Fibroblast of peridontal ligament (primary cell): ENCODE results near the gene SLC25A29.
"Not testable (repeated sequence)": the region's sequence is repeated elsewhere in the genome, so short reads cannot be mapped to it uniquely, and the experiment has no call there.

Experiments used
- DNase-seq: peaks from one replicate; pipeline ENCODE4 v3.0.0-alpha.2; 2010; ENCODE audit errors: extremely low read depth

The SLC25A29 gene

DNA sequence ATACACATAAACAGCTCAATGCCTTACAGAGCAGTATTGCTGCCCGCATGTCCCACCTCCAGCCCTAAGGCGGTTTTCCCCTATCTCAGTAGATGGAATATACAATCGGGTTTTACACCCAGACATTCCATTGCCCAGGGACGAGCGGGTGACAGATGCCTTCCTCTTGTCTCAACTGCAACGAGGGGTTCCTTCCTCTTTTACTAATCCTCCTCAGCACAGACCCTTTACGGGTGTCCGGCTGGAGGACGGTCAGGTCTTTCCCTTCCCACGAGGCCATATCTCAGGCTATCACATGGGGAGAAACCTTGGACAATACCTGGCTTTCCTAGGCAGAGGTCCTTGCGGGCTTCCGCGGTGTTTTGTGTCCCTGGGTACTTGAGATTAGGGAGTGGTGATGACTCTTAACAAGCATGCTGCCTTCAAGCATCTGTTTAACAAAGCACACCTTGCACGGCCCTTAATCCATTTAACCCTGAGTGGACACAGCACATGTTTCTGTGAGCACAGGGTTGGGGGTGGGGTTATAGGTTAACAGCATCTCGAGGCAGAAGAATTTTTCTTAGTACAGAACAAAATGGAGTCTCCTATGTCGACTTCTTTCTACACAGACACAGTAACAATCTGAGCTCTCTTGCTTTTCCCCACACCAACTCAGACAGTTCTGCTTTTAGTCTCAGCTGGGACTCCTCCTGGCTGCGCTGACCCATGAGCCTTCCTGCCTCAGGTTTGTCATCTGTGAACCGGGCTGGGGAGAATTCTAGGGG is 6.0 kb upstream of the SLC25A29 start:
- DNase-seq, result not testable (repeated sequence)

DNA sequence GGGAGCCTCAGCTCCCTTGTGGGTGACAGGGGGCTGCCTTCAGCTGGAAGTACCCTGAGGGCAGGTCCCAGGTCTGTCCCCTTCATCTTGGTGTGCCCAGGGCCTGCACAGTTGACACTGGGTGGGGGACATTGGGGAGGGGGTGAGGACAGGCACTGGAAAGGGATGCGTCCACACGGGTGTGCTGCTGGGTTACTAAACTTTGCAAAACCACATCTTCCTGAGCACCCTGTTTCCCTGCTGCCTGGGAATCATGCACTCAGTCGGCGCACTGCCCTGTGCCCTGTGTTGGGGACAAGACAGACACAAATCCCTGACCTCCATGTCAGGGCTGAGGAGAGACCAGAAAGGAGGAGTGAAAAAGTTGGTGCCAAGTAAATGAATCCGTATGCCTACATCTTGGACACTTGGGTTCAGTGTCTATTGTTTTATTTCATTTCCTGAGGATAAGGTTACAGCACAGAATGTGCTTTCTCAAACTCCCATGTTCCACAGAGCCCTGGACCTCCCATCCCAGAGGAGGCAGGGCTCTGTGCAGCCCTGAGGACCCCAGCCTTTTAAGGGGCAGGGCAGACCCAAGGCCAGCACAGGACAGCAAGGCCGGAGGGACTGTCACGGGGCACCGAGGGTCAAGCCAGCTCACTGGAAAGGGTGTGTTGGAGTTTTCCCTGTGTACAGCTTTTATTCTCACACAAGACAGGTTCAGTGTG is 2.9 kb upstream of the SLC25A29 start:
- DNase-seq, result no peak

DNA sequence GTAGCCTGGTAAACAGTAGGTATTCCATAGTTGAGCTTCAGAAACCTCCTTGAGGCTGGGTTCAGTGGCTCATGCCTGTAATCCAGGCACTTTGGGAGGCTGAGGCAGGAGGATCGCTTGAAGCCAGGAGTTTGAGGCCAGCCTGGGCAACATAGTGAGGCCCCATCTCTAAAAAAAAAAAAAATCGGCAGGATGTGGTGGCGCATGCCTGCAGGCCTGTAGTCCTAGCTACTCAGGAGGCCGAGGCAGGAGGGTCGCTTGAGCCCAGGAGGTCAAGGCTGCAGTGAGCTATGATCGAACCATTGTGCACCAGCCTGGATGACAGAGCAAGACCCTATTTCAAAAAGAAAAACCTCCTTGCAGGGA is 2.2 kb upstream of the SLC25A29 start:
- not testable (repeated sequence) for DNase-seq

DNA sequence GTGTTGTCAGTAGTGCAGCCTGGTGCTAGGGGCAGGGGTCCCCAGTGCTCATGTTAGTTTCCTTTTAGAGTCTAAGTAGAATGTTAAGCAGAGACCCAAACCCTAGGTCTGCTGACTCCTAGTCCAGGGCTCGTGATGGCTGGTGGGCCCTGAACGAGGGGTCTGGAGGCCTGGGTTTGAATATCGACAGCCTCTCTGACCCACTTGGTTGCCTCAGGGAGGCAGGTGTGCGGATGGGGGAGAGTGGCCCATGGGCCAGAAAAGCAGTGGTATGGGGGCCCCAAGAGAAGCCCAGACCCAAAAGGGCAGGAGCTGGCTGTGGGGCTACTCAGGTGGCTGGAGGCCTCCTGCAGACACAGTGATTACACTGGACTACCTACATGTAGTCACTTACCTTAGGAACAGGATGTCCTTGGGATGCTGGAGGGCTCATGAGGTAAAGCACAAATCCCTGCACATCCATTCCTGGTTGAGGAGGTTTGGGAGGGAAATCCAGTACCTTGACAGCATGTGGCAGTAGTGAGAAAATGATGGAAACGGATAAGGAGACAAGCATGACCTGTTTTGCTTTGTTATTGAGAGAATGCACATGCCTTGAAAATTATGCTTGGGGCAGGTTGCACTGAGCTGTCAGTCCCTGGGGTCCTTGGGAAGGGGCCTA is 1.7 kb upstream of the SLC25A29 start:
- DNase-seq, result no peak

DNA sequence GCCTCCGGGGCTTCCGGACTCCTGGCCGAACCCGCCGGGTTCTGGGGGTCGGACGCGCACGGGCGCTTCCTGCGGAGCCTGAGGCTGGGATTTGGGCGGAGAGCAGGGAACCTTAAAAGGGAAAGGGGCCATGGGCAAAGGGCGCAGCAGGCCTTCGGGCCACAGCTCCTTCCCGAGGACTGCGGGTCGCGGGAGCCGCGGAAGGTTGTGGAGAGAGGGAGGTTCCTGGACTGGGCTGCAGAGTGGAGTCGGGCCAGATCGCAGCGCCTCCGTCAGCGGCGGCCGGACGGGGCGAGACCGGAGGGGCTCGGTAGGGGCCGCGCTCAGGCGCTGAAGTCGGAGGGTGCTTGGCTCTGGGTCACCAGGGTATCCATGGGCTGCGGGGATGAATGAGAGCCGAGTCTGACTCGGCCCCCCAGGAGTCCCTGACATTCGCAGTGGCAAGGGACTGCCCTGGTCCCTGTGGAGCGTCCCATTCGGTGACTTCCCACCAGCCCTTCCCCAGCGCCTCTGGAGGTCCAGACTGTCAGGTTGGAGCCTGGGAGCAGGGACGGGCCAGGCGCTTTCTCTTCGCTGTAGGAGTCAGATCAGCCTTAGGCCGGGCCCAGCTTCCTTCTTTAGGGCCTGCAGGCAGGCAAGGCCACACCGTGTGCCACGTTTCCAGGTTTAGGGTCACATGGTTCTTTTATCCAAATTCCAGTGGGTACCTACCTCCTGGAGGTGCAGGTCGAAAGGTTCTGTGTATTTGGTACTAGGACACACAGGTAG is 938 bp upstream of the SLC25A29 start:
- peak; percentile 11 for DNase-seq

DNA sequence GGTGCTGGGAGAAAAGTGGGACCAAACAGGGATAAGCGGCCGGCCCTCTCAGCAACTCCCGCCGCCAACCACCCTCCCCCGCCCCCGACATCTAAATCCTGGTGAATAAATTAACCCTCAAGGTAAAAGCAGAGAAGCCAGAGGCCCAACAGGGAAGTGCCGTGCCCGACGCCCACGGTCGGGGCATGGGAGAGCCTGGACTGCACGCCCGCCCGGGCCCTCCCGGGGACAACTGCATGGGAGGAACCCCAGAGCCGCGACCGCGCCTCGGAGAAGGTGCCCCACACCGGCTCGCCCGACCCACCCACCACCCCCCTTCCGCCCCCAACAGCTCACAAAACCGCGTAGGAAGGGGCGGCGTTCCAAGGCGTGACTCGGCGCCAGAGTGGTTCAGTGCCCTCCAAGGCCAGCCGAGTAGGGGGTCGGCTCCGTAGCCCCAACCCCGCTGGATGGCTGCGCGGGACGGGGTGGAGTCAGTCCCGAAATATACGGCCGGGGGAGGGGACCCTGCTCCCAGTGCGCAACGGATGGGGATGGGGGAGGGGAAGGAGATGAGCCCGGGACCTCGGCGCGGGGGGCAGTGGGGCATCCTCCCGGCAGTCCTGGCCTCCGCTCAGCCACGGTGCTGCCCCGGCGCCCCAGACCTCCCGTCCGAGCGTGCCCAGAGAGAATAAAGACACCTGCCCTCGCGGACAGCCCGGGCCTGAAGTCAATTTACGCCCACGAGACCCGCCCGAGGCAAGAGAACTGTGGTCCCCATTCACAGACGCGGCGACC is 732 bp downstream of the SLC25A29 start:
- no peak for DNase-seq

DNA sequence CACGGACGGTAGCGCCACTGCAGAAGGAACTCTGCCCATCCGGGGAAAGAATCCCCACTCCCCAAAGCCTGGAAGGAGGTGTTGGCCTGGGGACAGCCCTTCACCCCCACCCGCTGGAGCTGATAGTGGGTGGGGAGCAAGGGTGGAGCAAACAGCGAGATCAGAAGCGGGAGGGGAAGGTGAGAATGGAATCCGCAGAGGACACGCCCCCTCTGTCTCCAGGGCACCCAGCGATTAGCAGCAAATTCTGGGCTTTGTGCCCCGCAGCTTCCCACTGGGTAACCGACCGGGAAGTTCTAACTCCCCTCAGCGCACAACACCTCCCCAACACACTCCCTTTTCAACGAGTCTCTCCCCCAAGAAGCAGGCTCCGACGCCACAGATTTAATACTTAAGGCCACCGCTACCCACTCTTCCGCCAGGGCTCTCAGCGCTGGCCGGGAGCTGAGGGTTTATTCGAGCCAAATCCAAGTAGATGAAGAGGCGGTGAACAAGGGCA is 1.4 kb downstream of the SLC25A29 start:
- DNase-seq, result peak; percentile 19

DNA sequence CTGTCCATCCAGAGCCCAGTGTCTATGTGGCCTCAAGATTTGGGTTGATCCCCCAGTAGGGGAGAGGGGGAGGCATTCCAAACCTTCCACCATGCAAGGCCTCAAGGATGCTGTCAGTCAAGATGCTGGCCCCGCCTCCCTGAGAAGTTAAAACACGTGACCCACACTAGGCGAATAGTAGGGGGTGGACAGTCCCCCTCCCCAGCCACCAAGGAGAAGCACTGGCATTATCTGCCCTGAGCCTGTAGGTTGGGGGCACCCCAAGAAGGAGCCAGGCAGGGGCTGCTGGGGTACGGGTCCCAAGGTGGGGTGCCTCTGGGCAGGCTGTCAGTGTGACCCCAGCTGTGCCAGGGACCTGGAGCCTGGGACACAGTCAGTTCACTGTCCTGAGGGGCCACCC is 2.3 kb downstream of the SLC25A29 start:
- no peak for DNase-seq

DNA sequence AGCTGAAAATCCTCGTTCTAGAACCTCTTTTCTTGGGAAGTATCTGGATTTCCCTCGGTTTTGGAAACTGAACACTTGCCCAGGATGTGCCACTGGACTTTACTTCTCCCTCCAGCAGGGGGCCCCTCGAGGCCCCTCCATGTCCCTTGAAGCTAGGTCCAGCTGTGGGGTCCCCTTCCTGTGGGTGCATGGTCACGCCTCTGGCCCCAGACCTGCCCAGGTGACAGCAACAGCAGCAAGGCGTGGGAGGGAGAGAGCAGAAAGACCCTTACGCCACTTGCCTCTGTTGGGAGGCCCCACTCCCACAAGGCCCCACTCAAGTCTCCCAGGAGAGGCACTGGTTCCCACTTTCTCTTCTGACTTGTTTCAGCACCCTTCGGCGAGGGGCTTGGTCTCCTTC is 3.1 kb downstream of the SLC25A29 start:
- DNase-seq, result no peak

DNA sequence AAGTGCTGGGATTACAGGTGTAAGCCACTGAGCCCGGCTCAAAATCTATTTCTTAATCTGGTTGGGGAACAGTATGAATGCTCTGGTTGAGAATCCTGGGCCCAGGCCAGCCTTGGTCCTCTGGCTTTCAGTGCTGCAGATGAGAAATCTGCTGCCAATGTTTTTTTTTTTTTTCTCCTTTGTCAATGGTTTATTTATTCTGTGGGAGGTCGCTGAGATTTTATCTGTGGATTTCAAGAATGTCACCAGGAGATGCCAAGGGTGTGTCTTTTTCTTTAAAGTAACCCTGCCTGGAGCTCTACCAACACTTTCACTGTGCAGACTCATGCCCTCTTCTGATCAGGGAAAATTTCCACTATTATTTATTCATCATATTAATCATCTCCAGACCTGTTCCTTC is 3.6 kb downstream of the SLC25A29 start:
- no peak for DNase-seq

DNA sequence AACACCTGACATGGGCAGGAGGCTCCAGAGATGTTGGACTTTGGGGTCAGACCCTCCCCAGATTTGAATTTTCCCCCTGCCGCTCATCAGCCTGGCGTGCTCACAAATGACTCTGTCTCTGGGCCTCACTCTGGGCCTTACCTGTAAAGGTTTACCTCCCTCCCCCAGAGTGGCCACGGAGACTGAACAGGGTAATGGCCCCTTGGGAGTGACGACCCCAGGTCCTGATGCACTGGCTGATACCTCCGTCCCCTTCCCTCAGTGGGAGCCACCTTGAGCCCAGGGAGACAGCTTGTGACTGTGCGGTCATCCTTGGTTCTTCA is 7.0 kb downstream of the SLC25A29 start:
- DNase-seq, result no peak

DNA sequence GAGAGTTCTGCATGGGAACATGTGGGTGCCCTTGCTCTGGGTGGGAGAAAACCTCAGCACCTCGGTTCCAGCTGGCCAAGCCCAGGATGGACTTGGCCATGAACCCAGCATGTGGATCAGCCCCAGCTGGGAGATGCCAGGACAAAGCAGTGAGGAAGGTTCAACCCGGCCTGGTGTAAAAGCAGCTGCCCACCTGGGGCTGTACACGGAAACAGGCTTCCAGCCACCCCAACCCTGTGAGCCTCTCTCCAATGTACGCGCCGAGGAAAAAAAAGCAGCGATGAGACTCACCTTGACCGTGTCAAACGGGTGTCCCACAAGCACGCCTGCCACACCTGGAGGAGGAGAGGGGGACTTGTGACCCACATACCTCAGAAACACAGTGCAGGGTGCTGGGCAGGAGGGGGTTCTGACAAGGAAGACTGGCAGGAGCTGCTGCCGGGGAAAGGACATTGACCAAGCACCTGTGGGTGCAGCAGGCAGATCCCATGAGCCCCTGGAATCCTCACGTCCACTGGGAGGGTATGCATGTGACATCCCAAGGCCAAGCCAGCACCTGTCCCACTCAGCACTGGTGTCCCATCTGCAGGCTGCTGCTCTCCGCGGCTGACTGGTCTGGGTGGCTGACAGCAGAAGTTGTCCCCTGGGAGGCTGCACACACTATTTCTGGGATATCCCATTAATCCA is 7.5 kb downstream of the SLC25A29 start:
- DNase-seq, result no peak

DNA sequence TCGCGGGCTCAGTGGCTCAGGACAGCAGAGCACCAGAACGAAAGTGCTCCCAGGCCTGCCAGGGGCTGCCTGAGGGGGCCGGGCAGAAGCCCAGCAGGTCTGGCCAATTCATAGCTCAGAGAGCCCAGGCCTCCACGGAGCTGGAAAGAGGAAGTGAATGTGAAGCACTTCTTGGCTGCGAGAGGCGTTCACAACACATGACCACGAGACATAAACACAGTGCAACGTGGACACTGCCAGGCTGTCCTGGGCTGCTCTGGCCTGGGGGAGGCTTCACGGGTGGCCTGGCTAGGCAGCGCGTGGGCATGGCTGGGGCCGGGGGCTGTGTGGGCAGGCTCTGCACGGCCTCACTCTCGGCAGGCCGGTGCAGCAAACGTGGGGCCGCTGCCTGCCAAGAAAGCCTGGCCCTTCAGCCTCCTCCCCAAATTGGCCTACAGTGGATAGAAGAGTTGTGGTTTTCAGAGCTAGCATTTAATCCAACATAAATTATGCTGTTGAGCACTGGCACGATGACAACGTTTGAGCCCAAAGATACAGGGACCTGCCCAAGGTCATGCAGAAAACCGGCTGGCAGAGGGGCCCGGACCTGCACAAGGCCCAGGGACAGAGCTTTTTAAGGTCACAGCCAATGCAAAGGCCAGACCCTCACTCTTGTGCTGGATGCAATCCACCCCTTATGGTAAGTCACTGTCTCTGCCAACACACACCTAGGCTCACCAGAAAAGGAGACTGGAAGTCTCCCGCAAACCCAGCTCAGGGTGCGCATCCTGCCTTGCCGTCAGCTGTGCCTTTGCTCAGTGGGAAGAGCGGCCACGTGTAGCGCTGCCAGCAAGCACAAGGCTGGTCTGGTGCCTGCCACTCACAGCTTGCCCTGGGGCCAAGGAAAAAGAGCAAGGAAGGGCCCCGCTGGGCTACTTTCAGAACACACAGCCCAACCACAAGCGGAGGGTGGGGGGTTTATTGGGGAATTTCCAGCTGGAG is 8.6 kb downstream of the SLC25A29 start:
- DNase-seq, result peak; percentile 90

DNA sequence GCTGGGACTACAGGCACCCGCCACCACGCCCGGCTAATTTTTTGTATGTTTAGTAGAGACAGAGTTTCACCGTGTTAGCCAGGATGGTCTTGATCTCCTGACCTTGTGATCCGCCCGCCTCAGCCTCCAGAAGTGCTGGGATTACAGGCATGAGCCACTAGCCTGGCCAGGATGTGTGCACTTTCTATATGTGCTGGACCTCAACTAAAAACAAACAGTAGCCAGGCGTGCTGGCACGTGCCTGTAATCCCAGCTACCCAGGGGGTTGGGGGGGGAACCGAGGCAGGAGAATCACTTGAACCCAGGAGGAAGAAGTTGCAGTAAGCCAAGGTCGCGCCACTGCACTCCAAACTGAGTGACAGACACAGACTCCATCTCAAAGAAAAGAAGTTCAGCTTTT is 9.5 kb downstream of the SLC25A29 start:
- not testable (repeated sequence) for DNase-seq

DNA sequence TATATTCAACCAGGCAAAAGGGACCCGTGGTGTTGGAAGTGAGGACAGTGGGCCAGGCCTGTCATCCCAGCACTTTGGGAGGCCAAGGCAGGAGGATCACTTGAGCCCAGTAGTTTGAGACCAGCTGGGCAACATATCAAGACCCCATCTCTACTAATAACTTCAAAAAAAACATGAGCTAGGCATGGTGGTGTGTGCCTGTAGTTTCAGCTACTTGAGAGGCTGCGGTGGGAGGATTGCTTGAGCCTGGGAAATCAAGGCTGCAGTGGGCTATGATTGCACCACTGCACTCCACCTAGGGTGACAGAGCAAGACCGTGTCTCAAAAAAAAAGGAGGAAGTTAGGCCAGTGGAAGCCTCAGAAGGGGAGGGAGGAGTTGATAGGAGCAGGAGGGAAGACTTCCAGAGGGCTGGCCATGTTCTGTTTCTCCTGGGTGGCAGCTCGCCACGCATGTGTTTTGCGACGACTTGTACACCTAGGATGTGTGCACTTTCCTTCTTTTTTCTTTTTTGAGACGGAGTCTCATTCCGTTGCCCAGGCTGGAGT is 10.1 kb downstream of the SLC25A29 start:
- DNase-seq, result no peak

DNA sequence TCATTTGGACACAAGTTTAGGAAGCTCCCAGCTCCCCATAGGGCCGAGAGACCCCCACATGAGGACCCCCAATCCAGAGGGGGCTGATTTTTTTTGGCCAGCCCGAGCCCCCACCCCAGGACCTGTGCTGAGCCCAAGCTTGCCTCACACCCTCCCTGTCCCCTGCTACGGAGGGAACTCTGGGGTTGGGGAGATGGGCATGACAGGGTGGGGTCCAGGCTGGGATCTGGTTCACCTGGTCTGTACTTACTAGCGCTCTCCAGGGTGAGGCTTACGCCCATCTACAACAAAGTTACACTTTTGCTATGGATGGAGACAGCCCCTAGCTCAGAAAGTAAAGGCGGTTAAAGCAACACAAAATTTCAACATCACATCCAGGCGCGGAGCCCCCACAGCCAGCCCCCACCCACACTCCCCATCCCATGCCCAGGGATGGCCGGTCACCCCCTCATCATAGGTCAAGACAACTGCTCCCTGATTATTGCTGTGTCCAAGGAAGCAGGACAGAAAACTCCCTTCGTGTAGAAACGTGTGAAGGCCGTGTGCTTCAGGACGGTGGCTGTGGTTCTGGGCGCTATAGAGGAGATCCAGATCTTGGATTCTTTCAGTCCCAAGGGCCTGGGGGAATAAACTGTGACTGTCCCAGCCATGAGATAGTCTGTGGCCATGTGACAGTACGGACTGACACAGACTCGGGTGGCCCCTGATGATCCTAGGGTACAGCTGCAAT is 10.7 kb downstream of the SLC25A29 start:
- no peak for DNase-seq

DNA sequence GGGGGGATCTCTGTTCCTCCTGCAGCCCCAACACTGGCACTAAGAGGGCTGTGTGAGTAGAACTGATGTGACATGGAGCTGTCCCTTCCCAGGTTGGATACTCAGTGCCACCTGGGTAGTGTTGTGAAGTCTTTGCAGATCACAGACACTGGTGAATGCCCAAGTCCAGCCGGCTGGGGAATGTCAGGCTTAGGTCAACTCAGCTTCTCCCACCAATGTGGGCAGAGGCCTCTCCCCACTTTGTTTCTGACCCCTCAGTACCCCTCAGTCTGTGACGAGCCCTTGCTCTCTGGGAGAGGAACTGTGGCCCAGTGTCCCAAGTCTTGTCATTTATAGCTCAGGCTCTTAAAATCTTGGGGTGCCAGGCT is 11.3 kb downstream of the SLC25A29 start:
- DNase-seq, result no peak

DNA sequence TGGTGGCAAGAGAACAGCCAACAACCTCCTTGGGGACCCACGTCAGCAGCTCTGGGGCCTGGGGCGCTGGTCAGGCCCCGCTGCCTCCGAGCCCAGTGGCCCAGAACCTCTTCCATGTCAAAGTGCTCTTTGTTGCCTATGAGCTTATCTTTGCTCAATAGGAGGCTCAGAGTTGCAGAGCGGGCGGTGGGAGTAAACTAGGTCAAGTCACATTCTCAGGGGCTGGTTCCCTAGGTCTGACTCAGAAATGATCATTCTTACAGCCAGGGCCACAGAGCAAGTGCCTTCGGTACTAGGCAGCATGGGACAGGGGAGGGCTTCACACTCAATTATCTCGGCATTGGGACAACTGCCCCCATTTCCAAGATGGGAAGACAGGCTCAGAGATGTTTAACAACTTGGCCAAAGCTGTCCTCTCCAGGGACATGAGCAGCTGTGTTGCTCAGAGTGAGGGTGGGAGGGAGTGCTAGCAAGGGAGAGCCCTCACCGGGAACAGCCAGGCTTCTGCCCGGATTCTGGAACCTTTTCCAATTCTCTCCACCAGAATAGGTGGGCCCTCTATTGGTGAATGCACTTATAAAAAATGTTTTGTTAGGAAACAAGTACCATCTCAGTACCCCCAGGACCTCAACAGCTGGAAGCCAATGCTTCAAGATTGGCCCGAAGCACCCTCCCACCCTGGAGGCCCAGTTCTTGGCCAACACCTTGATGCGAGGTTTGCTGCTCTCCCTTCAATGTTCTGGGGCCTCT is 11.9 kb downstream of the SLC25A29 start:
- peak; percentile 22 for DNase-seq
